ENCODE results near the gene DLX1. TPM values are rescaled to one million over a fixed set of nuclear protein-coding genes. Genes with fewer than 3 reads are reported as not detected.

The DLX1 gene
- total and polyA plus RNA-seq, 2 of the 8 experiments (the other 6 are each of a cell fraction or from before 2014, with no cell fraction given) = 0.11 TPM; not detected in 1

DNA sequence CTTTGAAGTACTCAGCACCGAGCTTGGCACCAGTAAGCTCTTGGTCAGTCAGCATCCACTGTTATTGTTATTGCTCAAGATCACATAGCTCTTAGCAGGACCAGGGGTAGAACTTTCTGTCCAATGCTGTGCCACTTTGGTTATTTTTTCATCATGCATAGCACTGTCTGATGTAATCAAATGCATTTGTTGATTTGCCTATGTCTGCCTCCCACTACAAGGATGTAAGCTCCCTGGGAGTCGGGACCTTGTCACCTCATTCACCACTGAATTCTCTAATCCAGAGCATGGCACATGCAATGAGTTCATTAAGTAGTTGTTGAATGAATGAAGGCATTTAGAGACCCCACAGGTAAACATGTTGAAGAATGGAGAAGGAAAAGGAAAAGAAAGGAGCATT lies 29.0 kb upstream of the DLX1 start:
- H3K9ac ChIP-seq (replicated peaks in 1 of 4; ENCODE audit: extremely low read depth in 1 of 4, low read depth in 3 of 4, low read length in 3 of 4) = 0 out of 7 replicates have a peak overlapping the region, but pooled peaks of 1 of the 4 experiments have one; percentile 31
- no peaks in the 10 kb centered on the region for H3K36me3 ChIP-seq (ENCODE audit: control insufficient read depth in 2 of 4, insufficient read depth in 4 of 4, low read length in 3 of 4)
- no peak overlapping the region for H2BK5ac ChIP-seq (ENCODE audit: low read depth, low read length)
- no peaks in the 10 kb centered on the region for H4K20me1 ChIP-seq (replicated peaks in 1 of 2; ENCODE audit: control insufficient read depth in 1 of 2, insufficient read depth in 2 of 2, low read length in 2 of 2)
- H4K91ac ChIP-seq (replicated peaks; ENCODE audit: insufficient read length, low read length) = no peak overlapping the region
- CTCF ChIA-PET (ENCODE audit: partially characterized antibody) = interaction anchor here (1.1 to 1.9 kb wide), 3 partner anchors 17 to 50 kb away, joined by 4 to 6 read pairs (median 5); no protein-coding TSS in a partner anchor
- H2BK15ac ChIP-seq (ENCODE audit: low read length) = no peak overlapping the region
- no peak overlapping the region for H4K8ac ChIP-seq (ENCODE audit: extremely low read depth, insufficient read depth, low read length)
- no peaks in the 10 kb centered on the region for H3K79me1 ChIP-seq (ENCODE audit: low read depth, low read length)
- H3K79me2 ChIP-seq (ENCODE audit: control insufficient read depth in 1 of 2, insufficient read depth in 2 of 2, low read length in 2 of 2) = no peaks in the 10 kb centered on the region
- no peak overlapping the region for H3K4me3 ChIP-seq (ENCODE audit: extremely low read depth in 1 of 4, insufficient read depth in 2 of 4, low read depth in 3 of 4, low read length in 4 of 4)
- no peak overlapping the region for H3K27ac ChIP-seq (ENCODE audit: low read depth, low read length)
- no peak for TF ChIP-seq RNF2 (IDR thresholded peaks at IDR 0.05; ENCODE audit: borderline replicate concordance, low read depth, low read length, missing control alignments, poor library complexity, severe bottlenecking)
- H2AK5ac ChIP-seq (ENCODE audit: low read depth, low read length) = no peak overlapping the region
- DNase-seq (ENCODE audit: low read depth in 1 of 2, low spot score in 2 of 2) (no peak), FAIRE-seq (no peak)
- H3K27me3 ChIP-seq (replicated peaks in 1 of 4; ENCODE audit: control insufficient read depth in 3 of 4, extremely low read depth in 1 of 4, insufficient read depth in 3 of 4, low read length in 3 of 4) = no peaks in the 10 kb centered on the region
- no peak overlapping the region for H2AFZ ChIP-seq (ENCODE audit: low read length)
- H2BK12ac ChIP-seq (ENCODE audit: low read depth, low read length) = no peak overlapping the region
- no peak overlapping the region for H2BK120ac ChIP-seq (replicated peaks; ENCODE audit: low read depth, low read length)
- H3K18ac ChIP-seq (ENCODE audit: extremely low read depth, low read length) = no peak overlapping the region
- H3K23ac ChIP-seq (ENCODE audit: insufficient read length) = no peak overlapping the region
- no peaks in the 10 kb centered on the region for H3K9me3 ChIP-seq (ENCODE audit: insufficient read depth in 2 of 2, low read depth in 1 of 2, low read length in 1 of 2)
- no peak overlapping the region for H3K4me2 ChIP-seq (ENCODE audit: insufficient read depth in 1 of 2, low read depth in 2 of 2, low read length in 2 of 2)
- no peak overlapping the region for H4K5ac ChIP-seq (ENCODE audit: insufficient read length, low read depth, low read length)
- H3K14ac ChIP-seq (ENCODE audit: insufficient read length) = no peak overlapping the region
- POLR2A ChIA-PET (ENCODE audit: partially characterized antibody) = interaction anchor here (1.0 kb wide), 1 partner anchor 56 kb away, joined by 4 read pairs; no protein-coding TSS in a partner anchor
- no peak overlapping the region for H2BK20ac ChIP-seq (ENCODE audit: low read length)
- H3K56ac ChIP-seq (replicated peaks; ENCODE audit: insufficient read length, low read depth, low read length) = no peak overlapping the region
- no peaks in the 10 kb centered on the region for H3K23me2 ChIP-seq (ENCODE audit: low read depth, low read length)
- no peaks in the 10 kb centered on the region for H3K4me1 ChIP-seq (replicated peaks in 1 of 4; ENCODE audit: control insufficient read depth in 3 of 4, insufficient read depth in 4 of 4, low read length in 3 of 4)
- H3K4ac ChIP-seq (replicated peaks; ENCODE audit: insufficient read length, low read depth, low read length) = no peak overlapping the region
- 88% methylated on average over 2 of the region's 2 CpGs; no CpG with 5 or more reads in 1 of the 2 experiments for WGBS, 2 experiments (ENCODE audit: extremely low coverage in 1 of 2, insufficient coverage in 1 of 2, insufficient read length in 1 of 2, insufficient replicate concordance in 2 of 2, low coverage in 1 of 2, low lambda C conversion rate in 2 of 2, missing lambda C conversion rate in 1 of 2)

Measured in H1 (cell line).